ENCODE results near the gene NRBP1. TPM values are rescaled to one million over a fixed set of nuclear protein-coding genes. Genes with fewer than 3 reads are reported as not detected.

Gene NRBP1
- total and polyA plus RNA-seq, 9 of the 15 experiments (the other 6 are each of a cell fraction or from before 2014, with no cell fraction given), result 2.9 to 84.5 (median 36.9) TPM

DNA sequence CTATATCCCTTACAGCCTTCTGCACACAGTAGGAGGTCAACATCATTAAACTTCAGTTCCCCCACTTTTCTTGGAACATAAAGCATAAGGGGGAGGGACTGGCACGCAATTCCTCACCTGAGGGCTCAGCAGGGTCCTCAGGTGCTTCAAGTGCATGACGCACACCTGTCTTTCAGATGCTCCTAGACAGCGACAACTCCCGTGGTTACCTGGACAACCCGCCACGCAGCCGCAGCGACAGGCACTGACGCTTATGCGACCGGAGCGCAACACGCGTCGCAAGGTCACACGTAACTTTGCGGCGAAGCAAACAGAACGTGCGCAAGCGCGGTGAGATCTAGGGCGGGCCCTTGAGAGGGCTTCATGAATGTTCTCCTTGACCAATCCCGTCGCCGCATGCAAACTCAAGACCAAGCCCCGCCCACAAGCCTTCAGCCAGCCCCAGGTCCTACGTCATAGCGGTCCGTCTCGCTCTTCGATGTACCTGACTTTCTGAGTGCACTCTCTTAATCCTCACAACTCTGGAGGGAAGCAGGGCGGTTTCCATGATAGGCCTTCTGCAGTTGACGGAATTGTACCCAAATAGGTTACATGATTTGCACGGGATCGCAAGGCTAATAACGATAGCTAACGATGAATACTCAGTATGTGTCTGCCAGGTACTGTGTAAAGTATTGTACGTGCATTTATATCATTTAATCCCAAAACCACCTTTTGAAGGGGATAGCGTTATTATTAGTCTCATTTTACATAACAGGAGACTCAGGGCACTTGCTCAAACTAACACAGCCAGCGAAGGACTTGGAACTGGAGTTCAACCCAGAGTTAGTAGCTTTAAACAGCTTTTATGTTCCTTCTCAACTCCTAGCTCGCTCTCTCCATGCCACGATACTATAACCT, 61.3 kb downstream of the NRBP1 start, which contains the start of gene IFT172 (continued):
- 0 out of 2 replicates have a peak, but pooled peaks have one; percentile 46 for TF ChIP-seq MECOM (CRISPR knock-in tag; IDR thresholded peaks at IDR 0.05)
- no peak for TF ChIP-seq ZSCAN29 (IDR thresholded peaks at IDR 0.05)
- TF ChIP-seq, protein P1, sequence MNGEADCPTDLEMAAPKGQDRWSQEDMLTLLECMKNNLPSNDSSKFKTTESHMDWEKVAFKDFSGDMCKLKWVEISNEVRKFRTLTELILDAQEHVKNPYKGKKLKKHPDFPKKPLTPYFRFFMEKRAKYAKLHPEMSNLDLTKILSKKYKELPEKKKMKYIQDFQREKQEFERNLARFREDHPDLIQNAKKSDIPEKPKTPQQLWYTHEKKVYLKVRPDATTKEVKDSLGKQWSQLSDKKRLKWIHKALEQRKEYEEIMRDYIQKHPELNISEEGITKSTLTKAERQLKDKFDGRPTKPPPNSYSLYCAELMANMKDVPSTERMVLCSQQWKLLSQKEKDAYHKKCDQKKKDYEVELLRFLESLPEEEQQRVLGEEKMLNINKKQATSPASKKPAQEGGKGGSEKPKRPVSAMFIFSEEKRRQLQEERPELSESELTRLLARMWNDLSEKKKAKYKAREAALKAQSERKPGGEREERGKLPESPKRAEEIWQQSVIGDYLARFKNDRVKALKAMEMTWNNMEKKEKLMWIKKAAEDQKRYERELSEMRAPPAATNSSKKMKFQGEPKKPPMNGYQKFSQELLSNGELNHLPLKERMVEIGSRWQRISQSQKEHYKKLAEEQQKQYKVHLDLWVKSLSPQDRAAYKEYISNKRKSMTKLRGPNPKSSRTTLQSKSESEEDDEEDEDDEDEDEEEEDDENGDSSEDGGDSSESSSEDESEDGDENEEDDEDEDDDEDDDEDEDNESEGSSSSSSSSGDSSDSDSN (IDR thresholded peaks at IDR 0.05; ENCODE audit: borderline replicate concordance in 1 of 2, low read depth in 2 of 2, low read length in 2 of 2), result 0 out of 4 replicates have a peak, but pooled peaks of 1 of the 2 experiments have one; percentile 39
- TF ChIP-seq ZNF140 (CRISPR knock-in tag; IDR thresholded peaks at IDR 0.05), result no peak
- peak; percentile 36 for TF ChIP-seq NEUROD1 (IDR thresholded peaks at IDR 0.05; ENCODE audit: borderline replicate concordance, low read depth, low read length, partially characterized antibody)
- 0 out of 2 replicates have a peak, but pooled peaks have one; percentile 16 for TF ChIP-seq KLF10 (CRISPR knock-in tag; IDR thresholded peaks at IDR 0.05)
- TF ChIP-seq DDX20 (tag; IDR thresholded peaks at IDR 0.05; ENCODE audit: low read depth), result no peak
- no peak for TF ChIP-seq HDAC6 (IDR thresholded peaks at IDR 0.05; ENCODE audit: low read depth, low read length)
- peak; percentile 87 for TF ChIP-seq SUPT5H (IDR thresholded peaks at IDR 0.05)
- no peak for TF ChIP-seq ZNF174 (CRISPR knock-in tag; IDR thresholded peaks at IDR 0.05)
- no peak for TF ChIP-seq KAT8 (IDR thresholded peaks at IDR 0.05; ENCODE audit: low read depth)
- TF ChIP-seq RB1 (IDR thresholded peaks at IDR 0.05; ENCODE audit: low read depth), result no peak
- no peak for TF ChIP-seq ZNF239 (CRISPR knock-in tag; IDR thresholded peaks at IDR 0.05)
- TF ChIP-seq, protein P2, sequence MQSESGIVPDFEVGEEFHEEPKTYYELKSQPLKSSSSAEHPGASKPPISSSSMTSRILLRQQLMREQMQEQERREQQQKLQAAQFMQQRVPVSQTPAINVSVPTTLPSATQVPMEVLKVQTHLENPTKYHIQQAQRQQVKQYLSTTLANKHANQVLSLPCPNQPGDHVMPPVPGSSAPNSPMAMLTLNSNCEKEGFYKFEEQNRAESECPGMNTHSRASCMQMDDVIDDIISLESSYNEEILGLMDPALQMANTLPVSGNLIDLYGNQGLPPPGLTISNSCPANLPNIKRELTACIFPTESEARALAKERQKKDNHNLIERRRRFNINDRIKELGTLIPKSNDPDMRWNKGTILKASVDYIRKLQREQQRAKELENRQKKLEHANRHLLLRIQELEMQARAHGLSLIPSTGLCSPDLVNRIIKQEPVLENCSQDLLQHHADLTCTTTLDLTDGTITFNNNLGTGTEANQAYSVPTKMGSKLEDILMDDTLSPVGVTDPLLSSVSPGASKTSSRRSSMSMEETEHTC (IDR thresholded peaks at IDR 0.05), result no peak
- TF ChIP-seq ZC3H11A (IDR thresholded peaks at IDR 0.05; ENCODE audit: low read depth, low read length), result no peak
- no peak for TF ChIP-seq DNMT1 (IDR thresholded peaks at IDR 0.05)
- TF ChIP-seq, protein P3, sequence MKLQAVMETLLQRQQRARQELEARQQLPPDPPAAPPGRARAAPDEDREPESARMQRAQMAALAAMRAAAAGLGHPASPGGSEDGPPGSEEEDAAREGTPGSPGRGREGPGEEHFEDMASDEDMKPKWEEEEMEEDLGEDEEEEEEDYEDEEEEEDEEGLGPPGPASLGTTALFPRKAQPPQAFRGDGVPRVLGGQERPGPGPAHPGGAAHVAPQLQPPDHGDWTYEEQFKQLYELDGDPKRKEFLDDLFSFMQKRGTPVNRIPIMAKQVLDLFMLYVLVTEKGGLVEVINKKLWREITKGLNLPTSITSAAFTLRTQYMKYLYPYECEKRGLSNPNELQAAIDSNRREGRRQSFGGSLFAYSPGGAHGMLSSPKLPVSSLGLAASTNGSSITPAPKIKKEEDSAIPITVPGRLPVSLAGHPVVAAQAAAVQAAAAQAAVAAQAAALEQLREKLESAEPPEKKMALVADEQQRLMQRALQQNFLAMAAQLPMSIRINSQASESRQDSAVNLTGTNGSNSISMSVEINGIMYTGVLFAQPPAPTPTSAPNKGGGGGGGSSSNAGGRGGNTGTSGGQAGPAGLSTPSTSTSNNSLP (IDR thresholded peaks at IDR 0.05; ENCODE audit: borderline replicate concordance, low read depth, low read length), result no peak; the same call in 1 of the 2 replicates
- no peak for TF ChIP-seq FUS (optimal IDR thresholded peaks at IDR 0.05; ENCODE audit: low read depth, low read length)
- TF ChIP-seq, protein P4, sequence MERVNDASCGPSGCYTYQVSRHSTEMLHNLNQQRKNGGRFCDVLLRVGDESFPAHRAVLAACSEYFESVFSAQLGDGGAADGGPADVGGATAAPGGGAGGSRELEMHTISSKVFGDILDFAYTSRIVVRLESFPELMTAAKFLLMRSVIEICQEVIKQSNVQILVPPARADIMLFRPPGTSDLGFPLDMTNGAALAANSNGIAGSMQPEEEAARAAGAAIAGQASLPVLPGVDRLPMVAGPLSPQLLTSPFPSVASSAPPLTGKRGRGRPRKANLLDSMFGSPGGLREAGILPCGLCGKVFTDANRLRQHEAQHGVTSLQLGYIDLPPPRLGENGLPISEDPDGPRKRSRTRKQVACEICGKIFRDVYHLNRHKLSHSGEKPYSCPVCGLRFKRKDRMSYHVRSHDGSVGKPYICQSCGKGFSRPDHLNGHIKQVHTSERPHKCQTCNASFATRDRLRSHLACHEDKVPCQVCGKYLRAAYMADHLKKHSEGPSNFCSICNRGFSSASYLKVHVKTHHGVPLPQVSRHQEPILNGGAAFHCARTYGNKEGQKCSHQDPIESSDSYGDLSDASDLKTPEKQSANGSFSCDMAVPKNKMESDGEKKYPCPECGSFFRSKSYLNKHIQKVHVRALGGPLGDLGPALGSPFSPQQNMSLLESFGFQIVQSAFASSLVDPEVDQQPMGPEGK (CRISPR knock-in tag; IDR thresholded peaks at IDR 0.05; ENCODE audit: borderline replicate concordance), result peak; percentile 61; the same call in 1 of the 2 replicates

Data from K562 (cell line).